Tibial nerve (tissue), 4 donors: ENCODE data around the gene CNGB1. TPM values are rescaled to one million over a fixed set of nuclear protein-coding genes. Genes with fewer than 3 reads are reported as not detected.
A peak's percentile ranks its signal among the peaks of the same experiment; 100 is the strongest.

Experiments used
- DNase-seq, 2 donors: peaks; one replicate each; pipeline ENCODE4 v3.0.0-alpha.2; 2019; ENCODE audit warnings: low spot score in 2 of 2
- H3K27ac ChIP-seq, 4 donors: fragments of 200-600 bp; sonication (generic) in 3 of 4; one replicate each; pipeline ENCODE4 v1.5.1; 2017 to 2019; ENCODE audit warnings: mild to moderate bottlenecking in 1 of 4
- H3K27me3 ChIP-seq, 2 donors: fragments of 200-600 bp; sonication (generic) in 1 of 2; one replicate each; pipeline versions ENCODE4 v1.5.1 to v1.6.0; 2017 to 2019
- H3K36me3 ChIP-seq, 3 donors: fragments of 200-600 bp; sonication (generic); one replicate each; pipeline ENCODE4 v1.5.1; 2018 to 2019
- H3K4me1 ChIP-seq, 4 donors: fragments of 200-600 bp; sonication (generic) in 3 of 4; one replicate each; pipeline ENCODE4 v1.5.1; 2017 to 2019
- H3K4me3 ChIP-seq, 4 donors: fragments of 200-600 bp; sonication (generic) in 3 of 4; one replicate each; pipeline ENCODE4 v1.5.1; 2017 to 2019; ENCODE audit warnings: mild to moderate bottlenecking in 1 of 4, moderate library complexity in 1 of 4
- H3K9me3 ChIP-seq, 4 donors: fragments of 200-600 bp; sonication (generic) in 3 of 4; one replicate each; pipeline ENCODE4 v1.5.1; 2017 to 2019
- EP300 ChIP-seq, 2 donors: sonication (generic); formaldehyde crosslinking; IDR thresholded peaks; one replicate each; pipeline ENCODE4 v1.6.1; 2017; ENCODE audit warnings: antibody characterized with exemption in 2 of 2, mild to moderate bottlenecking in 1 of 2
- POLR2A ChIP-seq, 2 donors: fragments of 450-650 bp; IDR thresholded peaks; one replicate each; pipeline ENCODE4 v1.6.1; 2017; ENCODE audit warnings: antibody characterized with exemption in 2 of 2, mild to moderate bottlenecking in 2 of 2, moderate library complexity in 2 of 2
- WGBS, 2 donors: methylation state at CpG; one replicate each; pipeline ENCODE4 v1.1.5; 2018; 5-methylcytosine and 5-hydroxymethylcytosine counted together
- total RNA-seq, 4 donors: library from RNA; depleted of rRNA; stranded (reverse); fragments of >200 nt; gene quantifications; one replicate each; pipeline ENCODE4 v1.1.0, GENCODE V29; 2016
- TF ChIP-seq, protein P1 (sequence below), 5 experiments: fragments of 200-600 bp in 3 of 5; fragments of 450-650 bp in 2 of 5; sonication (generic) in 3 of 5; IDR thresholded peaks; one replicate each; pipeline ENCODE4 v1.5.1; 2016 to 2019; ENCODE audit warnings: antibody characterized with exemption in 5 of 5, mild to moderate bottlenecking in 3 of 5, moderate library complexity in 2 of 5

The CNGB1 gene
- total RNA-seq, 4 donors from 2014 or later: not detected

DNA sequence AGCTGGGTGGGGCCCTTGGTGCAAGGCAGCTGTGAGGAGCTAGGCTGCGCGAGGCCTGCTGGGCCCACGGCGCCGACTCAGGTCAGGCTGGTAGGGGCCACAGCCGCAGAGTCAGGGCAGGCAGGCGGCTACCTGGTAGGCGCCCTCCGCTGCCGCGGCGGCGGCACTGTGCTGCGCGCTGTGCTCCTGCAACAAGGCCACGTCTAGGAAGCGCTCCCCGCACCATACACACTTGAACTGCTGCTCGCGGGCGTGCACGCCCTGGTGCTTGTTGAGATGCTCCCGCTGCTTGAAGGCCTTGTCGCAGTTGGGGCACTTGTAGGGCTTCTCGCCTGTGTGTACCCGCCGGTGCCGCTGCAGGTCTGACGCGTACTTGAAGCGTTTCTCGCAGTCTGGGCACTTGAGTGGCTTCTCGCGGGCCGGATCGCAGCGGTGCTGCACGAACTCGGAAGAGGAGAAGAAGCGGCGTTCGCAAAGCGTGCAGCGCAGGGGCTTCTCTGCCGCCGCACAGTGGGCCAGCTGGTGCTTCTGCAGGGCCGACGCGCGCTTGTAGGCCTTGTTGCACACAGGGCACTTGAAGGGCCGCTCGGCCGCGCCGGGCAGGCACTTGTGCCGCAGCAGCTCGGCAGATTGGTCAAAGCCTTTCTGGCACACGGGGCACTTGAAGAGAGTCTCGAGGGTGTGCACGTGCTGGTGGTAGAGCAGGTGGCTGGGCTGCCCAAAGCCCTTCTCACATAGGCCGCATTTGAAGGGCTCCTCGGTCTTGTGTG is 25.7 kb upstream of the CNGB1 start:
- H3K36me3 ChIP-seq: peaks cover 3 to 55% (median 14%) of the 10 kb centered on the region in 3 donors
- H3K27ac ChIP-seq: no peak overlapping the region
- 95 to 97% methylated on average over 49 of the region's 62 CpGs for WGBS, 2 donors
- H3K4me1 ChIP-seq: peaks cover 0 to 39% (median 17%) of the 10 kb centered on the region in 4 donors
- no peak overlapping the region for H3K4me3 ChIP-seq
- no peak for DNase-seq
- H3K27me3 ChIP-seq: no peaks in the 10 kb centered on the region
- TF ChIP-seq, protein P1, sequence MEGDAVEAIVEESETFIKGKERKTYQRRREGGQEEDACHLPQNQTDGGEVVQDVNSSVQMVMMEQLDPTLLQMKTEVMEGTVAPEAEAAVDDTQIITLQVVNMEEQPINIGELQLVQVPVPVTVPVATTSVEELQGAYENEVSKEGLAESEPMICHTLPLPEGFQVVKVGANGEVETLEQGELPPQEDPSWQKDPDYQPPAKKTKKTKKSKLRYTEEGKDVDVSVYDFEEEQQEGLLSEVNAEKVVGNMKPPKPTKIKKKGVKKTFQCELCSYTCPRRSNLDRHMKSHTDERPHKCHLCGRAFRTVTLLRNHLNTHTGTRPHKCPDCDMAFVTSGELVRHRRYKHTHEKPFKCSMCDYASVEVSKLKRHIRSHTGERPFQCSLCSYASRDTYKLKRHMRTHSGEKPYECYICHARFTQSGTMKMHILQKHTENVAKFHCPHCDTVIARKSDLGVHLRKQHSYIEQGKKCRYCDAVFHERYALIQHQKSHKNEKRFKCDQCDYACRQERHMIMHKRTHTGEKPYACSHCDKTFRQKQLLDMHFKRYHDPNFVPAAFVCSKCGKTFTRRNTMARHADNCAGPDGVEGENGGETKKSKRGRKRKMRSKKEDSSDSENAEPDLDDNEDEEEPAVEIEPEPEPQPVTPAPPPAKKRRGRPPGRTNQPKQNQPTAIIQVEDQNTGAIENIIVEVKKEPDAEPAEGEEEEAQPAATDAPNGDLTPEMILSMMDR (IDR thresholded peaks at IDR 0.05): no peak
- TF ChIP-seq EP300 (IDR thresholded peaks at IDR 0.05) (no peak), POLR2A (IDR thresholded peaks at IDR 0.05) (no peak)
- no peaks in the 10 kb centered on the region for H3K9me3 ChIP-seq

DNA sequence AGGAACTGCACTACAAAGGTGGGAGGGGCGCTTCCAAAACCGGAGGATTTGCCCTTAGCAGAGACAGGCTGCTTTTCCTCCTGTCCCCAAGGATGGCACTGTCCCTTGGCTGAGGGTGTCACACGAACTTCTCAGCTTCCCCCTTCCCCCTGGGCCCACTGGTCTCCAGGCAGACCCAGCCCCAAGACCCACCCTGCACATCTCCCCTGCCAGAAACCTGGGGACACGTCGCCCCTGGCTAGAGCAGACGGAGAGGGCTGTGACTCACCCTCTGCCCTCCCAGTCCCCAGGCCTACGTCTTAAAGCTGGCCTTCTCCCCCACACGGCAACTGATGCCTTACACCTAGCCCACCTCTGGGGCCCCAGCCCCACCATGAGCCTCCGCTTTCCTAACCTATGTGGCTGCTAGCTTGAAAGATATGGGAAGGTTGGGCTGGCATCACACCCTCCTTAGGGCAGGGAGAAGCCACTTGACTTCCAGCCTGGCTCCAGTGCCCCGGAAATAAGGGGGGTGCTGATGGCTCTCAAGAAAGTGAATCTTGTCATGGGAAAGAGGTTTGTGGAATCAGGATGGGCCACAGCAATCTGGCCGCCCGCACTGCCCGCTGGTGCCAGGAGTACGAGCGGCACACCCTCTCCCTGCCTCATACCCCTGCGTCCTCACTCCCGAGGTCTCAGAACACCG is 24.9 kb upstream of the CNGB1 start:
- Histone ChIP-seq H3K9me3 (no peaks in the 10 kb centered on the region), H3K27ac (no peak overlapping the region), H3K36me3 (peaks cover 3 to 55% (median 14%) of the 10 kb centered on the region in 3 donors), H3K4me3 (no peak overlapping the region), H3K4me1 (peaks cover 0 to 37% (median 16%) of the 10 kb centered on the region in 4 donors), H3K27me3 (no peaks in the 10 kb centered on the region)
- 81 to 90% methylated on average over 15 to 18 of the region's 18 CpGs for WGBS, 2 donors
- DNase-seq: no peak
- TF ChIP-seq EP300 (IDR thresholded peaks at IDR 0.05) (no peak), POLR2A (IDR thresholded peaks at IDR 0.05) (no peak)
- TF ChIP-seq, protein P1 (IDR thresholded peaks at IDR 0.05): no peak

DNA sequence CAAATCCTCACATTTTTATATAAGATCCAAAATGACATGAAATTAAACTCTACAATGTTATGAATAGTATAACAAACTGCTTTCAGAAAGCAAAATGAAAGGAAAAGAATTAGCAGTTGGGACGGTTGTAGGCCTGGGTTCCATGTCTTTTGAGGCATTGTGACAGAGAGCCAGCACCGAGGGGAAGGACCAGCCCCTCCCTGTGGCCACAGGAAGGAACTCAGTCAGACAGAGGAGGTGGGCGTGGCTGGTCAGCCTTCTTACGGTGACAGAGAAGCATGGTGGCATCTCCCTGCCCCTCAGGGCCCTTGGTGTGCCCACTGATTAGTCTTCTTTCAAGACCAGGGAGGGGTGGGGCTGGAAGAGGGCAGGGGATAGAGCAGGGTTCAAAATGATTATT is 23.9 kb upstream of the CNGB1 start:
- 23 to 30% methylated on average over 4 of the region's 4 CpGs for WGBS, 2 donors

DNA sequence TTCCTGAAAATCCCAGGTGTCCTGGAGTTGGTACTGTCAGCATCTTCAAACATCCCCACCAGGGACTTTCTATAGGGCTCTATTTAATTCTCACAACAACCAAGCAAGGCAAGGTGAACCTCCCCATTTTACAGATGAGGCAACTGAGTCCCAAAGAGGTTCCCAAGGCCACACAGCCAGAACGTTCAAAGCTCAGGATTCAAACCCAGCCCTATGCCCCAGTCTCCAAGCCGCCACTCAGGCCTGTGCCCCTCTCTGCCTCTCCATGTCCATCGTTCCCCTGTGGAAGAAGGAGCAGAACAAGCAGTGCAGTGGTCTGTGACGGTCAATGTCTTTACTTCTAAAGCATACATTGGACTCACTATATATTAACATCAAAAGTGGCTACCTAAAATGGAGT is 23.4 kb upstream of the CNGB1 start:
- no peaks in the 10 kb centered on the region for H3K27me3 ChIP-seq
- WGBS, 2 donors: 90 to 94% methylated on average over 4 of the region's 4 CpGs
- H3K4me3 ChIP-seq: no peak overlapping the region
- H3K4me1 ChIP-seq: peaks cover 0 to 31% (median 11%) of the 10 kb centered on the region in 4 donors
- DNase-seq: no peak
- TF ChIP-seq POLR2A (IDR thresholded peaks at IDR 0.05) (no peak), EP300 (IDR thresholded peaks at IDR 0.05) (no peak)
- TF ChIP-seq, protein P1 (IDR thresholded peaks at IDR 0.05): no peak
- peaks cover 3 to 55% (median 14%) of the 10 kb centered on the region in 3 donors for H3K36me3 ChIP-seq
- no peaks in the 10 kb centered on the region for H3K9me3 ChIP-seq
- no peak overlapping the region for H3K27ac ChIP-seq

More for the DNA sequence above, 23.9 kb upstream of the CNGB1 start:
- Histone ChIP-seq H3K4me3 (no peak overlapping the region), H3K27me3 (no peaks in the 10 kb centered on the region), H3K9me3 (no peaks in the 10 kb centered on the region), H3K36me3 (peaks cover 3 to 55% (median 14%) of the 10 kb centered on the region in 3 donors), H3K4me1 (peaks cover 0 to 35% (median 15%) of the 10 kb centered on the region in 4 donors), H3K27ac (no peak overlapping the region)
- no peak for DNase-seq
- no peak for TF ChIP-seq EP300 (IDR thresholded peaks at IDR 0.05)
- TF ChIP-seq POLR2A (IDR thresholded peaks at IDR 0.05): no peak
- TF ChIP-seq, protein P1 (IDR thresholded peaks at IDR 0.05): peak in 4 of 5 experiments; percentile 5 to 20 (median 14)

DNA sequence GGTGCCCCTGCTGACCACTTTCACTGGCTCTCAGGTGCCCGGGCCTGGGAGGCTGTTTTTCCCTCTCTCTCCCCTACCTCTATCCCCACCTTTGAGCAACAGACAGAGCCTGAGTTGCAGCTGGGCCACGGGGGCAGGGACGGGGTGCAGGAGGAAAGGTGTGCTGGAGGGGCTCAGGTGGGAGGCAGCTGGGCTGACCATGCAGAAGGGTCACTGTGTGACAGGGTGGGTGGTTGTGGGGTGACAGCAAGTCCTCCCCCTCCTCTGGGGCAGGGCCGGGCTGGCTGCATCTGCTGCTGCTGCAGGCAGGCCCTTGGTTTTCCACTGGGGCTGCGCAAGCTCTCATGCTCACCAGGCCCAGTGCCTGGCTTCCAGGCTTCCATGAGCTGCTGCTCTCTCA is 23.0 kb upstream of the CNGB1 start:
- Histone ChIP-seq H3K27me3 (no peaks in the 10 kb centered on the region), H3K9me3 (no peaks in the 10 kb centered on the region), H3K36me3 (peaks cover 3 to 55% (median 14%) of the 10 kb centered on the region in 3 donors), H3K27ac (no peak overlapping the region), H3K4me3 (no peak overlapping the region), H3K4me1 (peaks cover 0 to 27% (median 6%) of the 10 kb centered on the region in 4 donors)
- no peak for TF ChIP-seq EP300 (IDR thresholded peaks at IDR 0.05)
- TF ChIP-seq POLR2A (IDR thresholded peaks at IDR 0.05): no peak
- TF ChIP-seq, protein P1 (IDR thresholded peaks at IDR 0.05): no peak
- no peak for DNase-seq
- WGBS, 2 donors: 88 to 90% methylated on average over 4 to 5 of the region's 5 CpGs
